K562 (cell line): ENCODE data around the gene CLASP2. TPM values are rescaled to one million over a fixed set of nuclear protein-coding genes. Genes with fewer than 3 reads are reported as not detected.

Experiments
- ATAC-seq: fragments of 200-7000 bp; cut with Tn5 transposase; 3 replicates; pipeline ENCODE4 v1.9.1; 2020; ENCODE audit warnings: moderate library complexity
- BruUV-seq: library from RNA; stranded (reverse); fragments of 400-500 nt; replicated peaks from 2 replicates; lab custom pipeline; 2021; lab: Mats Ljungman, UMichigan
- CTCF ChIA-PET: fragments of 300-600 bp; formaldehyde crosslinking; extraction: SDS; loops from one replicate; lab custom pipeline; 2021; ENCODE audit warnings: low intra/inter-chr PET ratio; lab: Yijun Ruan, JAX
- POLR2A ChIA-PET: fragments of 300-600, 350-650 bp; sonication (Branson Sonifier 250); formaldehyde crosslinking; extraction: SDS; loops from one replicate; lab custom pipeline; 2021; ENCODE audit warnings: antibody characterized with exemption, inconsistent platforms; lab: Yijun Ruan, JAX
- DNase-seq, 4 experiments: peaks; one replicate each; pipeline versions ENCODE4 v3.0.0 to v3.0.0-alpha.2; 2011 to 2018; ENCODE audit warnings: low spot score in 3 of 4, mixed read lengths in 3 of 4; ENCODE audit errors: extremely low read depth in 1 of 4
- FAIRE-seq: peaks from 2 replicates; lab custom pipeline; 2011; peaks lifted over from hg19 to GRCh38; lab: Jason Lieb, UNC
- H2AFZ ChIP-seq: 2 replicates; pipeline ENCODE4 v1.6.0; 2011; ENCODE audit warnings: low read depth, low read length, control low read depth, inconsistent platforms
- H3K27ac ChIP-seq: fragments of 200-600 bp; 3 replicates; pipeline ENCODE4 v1.8.0; 2011; ENCODE audit warnings: low read depth, mild to moderate bottlenecking, control low read depth, inconsistent platforms, low read length, moderate library complexity, mixed read lengths; ENCODE audit errors: extremely low read depth
- H3K27me3 ChIP-seq, 2 experiments: fragments of 300-600 bp in 1 of 2; 2 replicates in 1 of 2; 3 replicates in 1 of 2; pipeline versions ENCODE4 v1.6.0 to v1.8.0; 2011; ENCODE audit warnings: inconsistent platforms in 2 of 2, low read length in 2 of 2, mild to moderate bottlenecking in 1 of 2, mixed read lengths in 1 of 2, moderate library complexity in 1 of 2; ENCODE audit not compliant: control insufficient read depth in 2 of 2, insufficient read depth in 2 of 2
- H3K36me3 ChIP-seq: fragments of 300-600 bp; 3 replicates; pipeline ENCODE4 v1.8.0; 2011; ENCODE audit warnings: mild to moderate bottlenecking, low read length, inconsistent platforms; ENCODE audit not compliant: control insufficient read depth, insufficient read depth
- H3K4me1 ChIP-seq, 2 experiments: fragments of 200-600 bp in 1 of 2; replicated peaks in 1 of 2; 2 replicates in 1 of 2; 3 replicates in 1 of 2; pipeline versions ENCODE4 v1.5.1 to v1.8.0; 2011; ENCODE audit warnings: inconsistent platforms in 2 of 2, low read length in 2 of 2, mild to moderate bottlenecking in 1 of 2, mixed read lengths in 1 of 2, moderate library complexity in 1 of 2; ENCODE audit not compliant: control insufficient read depth in 2 of 2, insufficient read depth in 2 of 2
- H3K4me2 ChIP-seq: 2 replicates; pipeline ENCODE4 v1.6.1; 2011; ENCODE audit warnings: low read length, control low read depth, inconsistent platforms, mixed read lengths; ENCODE audit not compliant: insufficient read depth
- H3K4me3 ChIP-seq: fragments of 200-600 bp; sonication (generic), shearing (Covaris generic); 2 replicates; pipeline ENCODE4 v1.5.1; 2016; ENCODE audit warnings: control low read depth, inconsistent platforms
- H3K79me2 ChIP-seq: fragments of 200-600 bp; 3 replicates; pipeline ENCODE4 v1.8.0; 2011; ENCODE audit warnings: low read length, inconsistent platforms; ENCODE audit not compliant: control insufficient read depth, insufficient read depth
- H3K9ac ChIP-seq, 2 experiments: 2 replicates each; pipeline versions ENCODE4 v1.6.0 to v1.6.1; 2011; ENCODE audit warnings: low read depth in 2 of 2, low read length in 2 of 2, control low read depth in 1 of 2, inconsistent platforms in 1 of 2, mild to moderate bottlenecking in 1 of 2, mixed read lengths in 1 of 2; ENCODE audit not compliant: insufficient read depth in 1 of 2
- H3K9me1 ChIP-seq: one replicate; pipeline ENCODE4 v1.6.0; 2011; ENCODE audit warnings: inconsistent platforms, mild to moderate bottlenecking, low read length, moderate library complexity; ENCODE audit not compliant: control insufficient read depth, insufficient read depth
- H3K9me3 ChIP-seq: replicated peaks from 2 replicates; pipeline ENCODE4 v1.5.1; 2011; ENCODE audit warnings: low read depth, low read length, inconsistent platforms; ENCODE audit not compliant: control insufficient read depth, insufficient read depth
- H4K20me1 ChIP-seq: replicated peaks from 2 replicates; pipeline ENCODE4 v1.6.1; 2011; ENCODE audit warnings: low read length, inconsistent platforms, mixed read lengths; ENCODE audit not compliant: control insufficient read depth, insufficient read depth
- CBFA2T2 ChIP-seq: fragments of 450-650 bp; conservative IDR thresholded peaks from 2 replicates; pipeline ENCODE4 v1.6.1; 2017; ENCODE audit warnings: mild to moderate bottlenecking
- ERF ChIP-seq: fragments of 450-650 bp; formaldehyde crosslinking; IDR thresholded peaks from 2 replicates; pipeline ENCODE4 v1.4.0; 2020; ENCODE audit warnings: mild to moderate bottlenecking, mixed read lengths
- FOS ChIP-seq: IDR thresholded peaks from 3 replicates; pipeline ENCODE4 v1.6.1; 2011; ENCODE audit not compliant: insufficient read length; ENCODE audit errors: extremely low read depth
- MTA2 ChIP-seq: fragments of 450-650 bp; IDR thresholded peaks from 2 replicates; pipeline ENCODE4 v1.6.1; 2016; ENCODE audit warnings: low read depth
- NCOR1 ChIP-seq: fragments of 450-650 bp; IDR thresholded peaks from 2 replicates; pipeline ENCODE4 v1.6.1; 2016; ENCODE audit warnings: mild to moderate bottlenecking, moderate library complexity
- NR2C1 ChIP-seq, 2 experiments: fragments of 450-650 bp; IDR thresholded peaks; 2 replicates each; pipeline ENCODE4 v1.6.1; 2017; ENCODE audit warnings: mild to moderate bottlenecking in 2 of 2, antibody characterized with exemption in 1 of 2, inconsistent platforms in 1 of 2, missing compliant biosample characterization in 1 of 2, missing genetic modification characterization in 1 of 2
- RFX5 ChIP-seq: IDR thresholded peaks from 2 replicates; pipeline ENCODE4 v1.6.1; 2011; ENCODE audit warnings: low read depth, mild to moderate bottlenecking, improper control_type of control experiment, low read length
- SMARCA4 ChIP-seq: fragments of 450-650 bp; IDR thresholded peaks from 2 replicates; pipeline ENCODE4 v1.6.1; 2016
- SMARCE1 ChIP-seq: fragments of 450-650 bp; IDR thresholded peaks from 2 replicates; pipeline ENCODE4 v1.7.1; 2016; ENCODE audit warnings: mild to moderate bottlenecking
- TAL1 ChIP-seq: fragments of 450-650 bp; IDR thresholded peaks from 2 replicates; pipeline ENCODE4 v1.6.1; 2016; ENCODE audit warnings: mild to moderate bottlenecking
- TRIM24 ChIP-seq, 2 experiments: fragments of 450-650 bp; IDR thresholded peaks; 2 replicates each; pipeline ENCODE4 v1.6.1; 2016
- ZNF23 ChIP-seq: fragments of 250-450 bp; sonication (Bioruptor Pico); IDR thresholded peaks from 2 replicates; pipeline ENCODE4 v1.4.0; 2020; ENCODE audit warnings: mild to moderate bottlenecking
- ZNF280B ChIP-seq: fragments of 250-450 bp; sonication (Bioruptor Pico); IDR thresholded peaks from 2 replicates; pipeline ENCODE4 v1.5.1; 2021; ENCODE audit warnings: mild to moderate bottlenecking
- ZNF584 ChIP-seq: fragments of 200-800 bp; sonication (Bioruptor generic); IDR thresholded peaks from 2 replicates; pipeline ENCODE4 v1.6.1; 2016; ENCODE audit warnings: low read depth, mild to moderate bottlenecking, missing genetic modification characterization, missing compliant biosample characterization
- ZNF785 ChIP-seq: fragments of 250-450 bp; sonication (Bioruptor Pico); IDR thresholded peaks from 2 replicates; pipeline ENCODE4 v1.4.0; 2020; ENCODE audit warnings: mild to moderate bottlenecking
- WGBS: fragments of 100-300 bp; shearing (Covaris generic); methylation state at CpG from one replicate; pipeline ENCODE4 v1.1.6; 2016; ENCODE audit warnings: low coverage, mixed read lengths; ENCODE audit not compliant: insufficient coverage; ENCODE audit errors: missing lambda C conversion rate; 5-methylcytosine and 5-hydroxymethylcytosine counted together
- in situ Hi-C: fragments of 300-500 bp; cut with MboI; formaldehyde crosslinking; loops from 4 replicates; pipeline ENCODE4 v1.15.0; 2018; ENCODE audit warnings: inconsistent platforms, mixed read lengths
- intact Hi-C: fragments of 100-400 bp; cut with micrococcal nuclease; formaldehyde crosslinking; loops from 2 replicates; pipeline ENCODE4 v1.14.2; 2022
- polyA plus RNA-seq, 8 experiments: library from polyadenylated mRNA; depleted of rRNA in 4 of 8; stranded (reverse) in 5 of 8; unstranded in 3 of 8; fragments of >200 nt; fragmentation: Nextera tagmentation in 2 of 8; fragmentation: Illumina TruSeq in 1 of 8; extraction: Ambion mirVana in 2 of 8; extraction: Trizol in 1 of 8; gene quantifications; 2 replicates each; pipeline versions ENCODE4 v1.2.1 to v1.2.3, GENCODE V29; 2011 to 2014; ENCODE audit warnings: inconsistent platforms in 1 of 8, missing spikeins in 1 of 8
- total RNA-seq, 7 experiments: library from RNA; depleted of rRNA in 6 of 7; stranded (reverse); fragments of >200 nt in 6 of 7; fragmentation: Illumina TruSeq in 2 of 7; extraction: Trizol in 2 of 7; gene quantifications; 2 replicates each; pipeline versions ENCODE4 v1.2.1 to v1.2.3, GENCODE V29; 2011 to 2021; ENCODE audit warnings: low replicate concordance in 1 of 7
- TF ChIP-seq, protein P1 (sequence below): sonication (generic); formaldehyde crosslinking; IDR thresholded peaks from 2 replicates; pipeline ENCODE4 v1.8.1; 2023; ENCODE audit warnings: mild to moderate bottlenecking, missing genetic modification reagents

CLASP2 gene
- total and polyA plus RNA-seq, 9 of the 15 experiments (the other 6 are each of a cell fraction or from before 2014, with no cell fraction given) = 13.5 to 107 (median 71.8) TPM

DNA sequence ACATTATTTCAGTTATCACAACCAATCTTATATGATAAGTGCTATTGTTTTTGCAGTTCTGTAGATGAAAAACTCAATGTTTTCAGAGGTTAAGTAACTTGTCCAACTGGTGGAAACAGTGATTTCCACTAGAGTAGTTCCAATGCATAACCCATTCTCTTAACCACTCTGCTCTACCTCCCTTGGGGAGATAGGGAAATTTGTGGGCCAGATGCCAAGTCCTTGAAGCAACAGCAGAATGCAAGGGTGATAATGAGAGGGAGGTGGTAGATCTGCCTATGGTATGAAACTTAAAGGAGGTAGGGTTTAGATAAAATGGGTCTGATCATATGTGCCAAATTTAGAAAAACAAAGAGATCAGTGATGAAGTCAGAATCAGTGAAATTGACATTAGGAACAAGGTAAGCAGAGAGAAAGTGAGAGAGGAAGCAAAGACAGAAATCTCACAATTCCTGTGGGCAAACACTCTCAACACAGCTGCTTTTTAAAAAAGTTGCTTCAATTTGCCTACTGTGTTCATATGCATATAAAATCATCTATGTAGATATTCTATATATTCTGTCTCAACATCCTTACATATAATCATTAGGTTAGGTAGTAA lies 227.3 kb downstream of the CLASP2 start (continued):
- 0 out of 2 replicates have a peak, but pooled peaks have one; percentile 11 for TF ChIP-seq NCOR1
- TF ChIP-seq ZNF280B = no peak
- peak; percentile 47 for TF ChIP-seq CBFA2T2
- peak; percentile 31; the same call in 1 of the 2 replicates for TF ChIP-seq SMARCA4
- TF ChIP-seq MTA2 = peak; percentile 28; the same call in 1 of the 2 replicates
- 0 out of 2 replicates have a peak, but pooled peaks have one; percentile 14 for TF ChIP-seq SMARCE1
- peak; percentile 19; the same call in 1 of the 2 replicates for TF ChIP-seq TAL1
- TF ChIP-seq ZNF785 (CRISPR knock-in tag) = no peak
- TF ChIP-seq ERF (CRISPR knock-in tag) = no peak
- TF ChIP-seq, all 486 proteins: peak for 15

- intact Hi-C loops (no loop called here), in situ Hi-C loops (no loop called here)
- no peak for FAIRE-seq
- H3K4me1 ChIP-seq = peaks cover 4 to 7% of the 10 kb centered on the region in 2 experiments; a peak in 4 of 5 replicates
- WGBS = 15% methylated on average over 1 of the region's 1 CpG
- POLR2A ChIA-PET = interaction anchor here (0.9 kb wide), 1 partner anchor 8 kb away, joined by 3 read pairs; no protein-coding TSS in a partner anchor
- no peak overlapping the region for H3K27ac ChIP-seq
- ATAC-seq = no peak
- H2AFZ ChIP-seq = no peak overlapping the region
- H3K4me2 ChIP-seq = no peak overlapping the region
- no peak overlapping the region for H3K9ac ChIP-seq
- no peaks in the 10 kb centered on the region for H3K9me3 ChIP-seq
- H3K27me3 ChIP-seq = no peaks in the 10 kb centered on the region
- no peaks in the 10 kb centered on the region for H4K20me1 ChIP-seq
- no peak overlapping the region for H3K4me3 ChIP-seq
- no peaks in the 10 kb centered on the region for H3K9me1 ChIP-seq
- no peak for DNase-seq
- H3K36me3 ChIP-seq = no peaks in the 10 kb centered on the region
- CTCF ChIA-PET = no interaction called here
- BruUV-seq = no TSS peak
- H3K79me2 ChIP-seq = no peaks in the 10 kb centered on the region
- TF ChIP-seq TRIM24 (IDR thresholded peaks at IDR 0.05) = no peak
- TF ChIP-seq NR2C1 (IDR thresholded peaks at IDR 0.05) = no peak
- no peak for TF ChIP-seq NR2C1 (tag; IDR thresholded peaks at IDR 0.05)
- TF ChIP-seq ZNF23 = no peak
- TF ChIP-seq, protein P1, sequence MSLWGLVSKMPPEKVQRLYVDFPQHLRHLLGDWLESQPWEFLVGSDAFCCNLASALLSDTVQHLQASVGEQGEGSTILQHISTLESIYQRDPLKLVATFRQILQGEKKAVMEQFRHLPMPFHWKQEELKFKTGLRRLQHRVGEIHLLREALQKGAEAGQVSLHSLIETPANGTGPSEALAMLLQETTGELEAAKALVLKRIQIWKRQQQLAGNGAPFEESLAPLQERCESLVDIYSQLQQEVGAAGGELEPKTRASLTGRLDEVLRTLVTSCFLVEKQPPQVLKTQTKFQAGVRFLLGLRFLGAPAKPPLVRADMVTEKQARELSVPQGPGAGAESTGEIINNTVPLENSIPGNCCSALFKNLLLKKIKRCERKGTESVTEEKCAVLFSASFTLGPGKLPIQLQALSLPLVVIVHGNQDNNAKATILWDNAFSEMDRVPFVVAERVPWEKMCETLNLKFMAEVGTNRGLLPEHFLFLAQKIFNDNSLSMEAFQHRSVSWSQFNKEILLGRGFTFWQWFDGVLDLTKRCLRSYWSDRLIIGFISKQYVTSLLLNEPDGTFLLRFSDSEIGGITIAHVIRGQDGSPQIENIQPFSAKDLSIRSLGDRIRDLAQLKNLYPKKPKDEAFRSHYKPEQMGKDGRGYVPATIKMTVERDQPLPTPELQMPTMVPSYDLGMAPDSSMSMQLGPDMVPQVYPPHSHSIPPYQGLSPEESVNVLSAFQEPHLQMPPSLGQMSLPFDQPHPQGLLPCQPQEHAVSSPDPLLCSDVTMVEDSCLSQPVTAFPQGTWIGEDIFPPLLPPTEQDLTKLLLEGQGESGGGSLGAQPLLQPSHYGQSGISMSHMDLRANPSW (CRISPR knock-in tag) = no peak
- no peak for TF ChIP-seq FOS
- no peak for TF ChIP-seq RFX5
- TF ChIP-seq ZNF584 (CRISPR knock-in tag) = no peak
- no peak for TF ChIP-seq CBFA2T2
Observed at GRCh38 chr3:33488683-33489082, 229.4 kb downstream of the CLASP2 start.
